Cardiac fibroblast (primary cell): ENCODE data around the gene RALB.

Source experiments
- DNase-seq, 2 donors: peaks; one replicate each; pipeline versions ENCODE4 v3.0.0 to v3.0.0-alpha.2; 2010; ENCODE audit warnings: low read depth in 2 of 2
- H3K4me3 ChIP-seq, 2 donors: replicated peaks in 1 of 2; 1 replicate in 1 of 2; 2 replicates in 1 of 2; pipeline ENCODE4 v1.5.1; 2011; ENCODE audit warnings: low read depth in 2 of 2, low read length in 2 of 2, mild to moderate bottlenecking in 2 of 2, moderate library complexity in 1 of 2
- TF ChIP-seq, protein P1 (sequence below): IDR thresholded peaks from one replicate; pipeline ENCODE4 v1.5.1; 2011; ENCODE audit warnings: low read depth, mild to moderate bottlenecking, low read length, inconsistent platforms

RALB gene

DNA sequence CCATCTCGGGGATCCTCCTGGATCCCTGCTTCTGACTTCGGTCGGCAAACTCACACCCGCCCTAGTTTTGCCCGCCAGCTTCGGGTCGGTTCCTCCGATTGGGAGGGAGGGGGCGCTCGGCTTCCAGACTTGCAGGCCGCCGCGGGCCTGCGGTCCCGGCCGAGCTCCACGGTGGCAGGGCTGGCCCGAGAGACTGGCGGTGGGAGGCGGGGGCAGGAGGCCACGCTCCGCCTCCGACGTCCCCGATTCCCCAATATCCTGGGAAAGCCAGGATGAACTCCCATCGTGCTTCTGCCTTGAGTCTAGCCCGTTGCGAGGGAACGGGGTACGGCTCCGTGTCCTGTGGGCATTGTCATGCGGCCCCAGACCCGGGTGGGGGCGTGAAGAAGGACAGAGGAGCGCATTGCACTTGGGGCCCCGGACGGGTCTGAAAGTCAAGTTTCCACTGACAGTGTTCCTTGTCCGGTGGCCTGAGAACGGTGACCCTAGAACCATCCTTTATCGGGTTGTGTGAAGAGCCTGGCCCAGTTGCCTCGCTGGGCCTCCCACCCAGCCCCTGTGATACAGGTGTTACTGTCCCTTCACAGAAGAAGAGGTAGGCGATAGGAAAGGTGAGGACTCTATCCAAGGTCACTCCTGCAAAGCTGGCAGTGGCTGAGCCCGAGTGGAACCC is 90.9 kb downstream of the RALB start:
- TF ChIP-seq, protein P1, sequence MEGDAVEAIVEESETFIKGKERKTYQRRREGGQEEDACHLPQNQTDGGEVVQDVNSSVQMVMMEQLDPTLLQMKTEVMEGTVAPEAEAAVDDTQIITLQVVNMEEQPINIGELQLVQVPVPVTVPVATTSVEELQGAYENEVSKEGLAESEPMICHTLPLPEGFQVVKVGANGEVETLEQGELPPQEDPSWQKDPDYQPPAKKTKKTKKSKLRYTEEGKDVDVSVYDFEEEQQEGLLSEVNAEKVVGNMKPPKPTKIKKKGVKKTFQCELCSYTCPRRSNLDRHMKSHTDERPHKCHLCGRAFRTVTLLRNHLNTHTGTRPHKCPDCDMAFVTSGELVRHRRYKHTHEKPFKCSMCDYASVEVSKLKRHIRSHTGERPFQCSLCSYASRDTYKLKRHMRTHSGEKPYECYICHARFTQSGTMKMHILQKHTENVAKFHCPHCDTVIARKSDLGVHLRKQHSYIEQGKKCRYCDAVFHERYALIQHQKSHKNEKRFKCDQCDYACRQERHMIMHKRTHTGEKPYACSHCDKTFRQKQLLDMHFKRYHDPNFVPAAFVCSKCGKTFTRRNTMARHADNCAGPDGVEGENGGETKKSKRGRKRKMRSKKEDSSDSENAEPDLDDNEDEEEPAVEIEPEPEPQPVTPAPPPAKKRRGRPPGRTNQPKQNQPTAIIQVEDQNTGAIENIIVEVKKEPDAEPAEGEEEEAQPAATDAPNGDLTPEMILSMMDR = peak; percentile 71
- no peak overlapping the region for H3K4me3 ChIP-seq
- peak; percentile 70 to 86 for DNase-seq
